ENCODE measurements around the gene BIRC3.
A peak's percentile ranks its signal among the peaks of the same experiment; 100 is the strongest.
"Not testable (repeated sequence)": the region's sequence is repeated elsewhere in the genome, so short reads cannot be mapped to it uniquely, and the experiment has no call there.

The BIRC3 gene

DNA sequence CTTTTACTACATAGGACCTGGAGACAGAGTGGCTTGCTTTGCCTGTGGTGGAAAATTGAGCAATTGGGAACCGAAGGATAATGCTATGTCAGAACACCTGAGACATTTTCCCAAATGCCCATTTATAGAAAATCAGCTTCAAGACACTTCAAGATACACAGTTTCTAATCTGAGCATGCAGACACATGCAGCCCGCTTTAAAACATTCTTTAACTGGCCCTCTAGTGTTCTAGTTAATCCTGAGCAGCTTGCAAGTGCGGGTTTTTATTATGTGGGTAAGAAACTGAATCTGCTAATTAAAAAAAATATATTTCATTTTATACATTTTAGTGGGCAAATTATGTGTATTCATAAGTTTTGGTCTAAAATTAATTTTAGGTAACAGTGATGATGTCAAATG, 7.8 kb downstream of the BIRC3 start:
- no peak for DNase-seq (ENCODE audit: low spot score)

DNA sequence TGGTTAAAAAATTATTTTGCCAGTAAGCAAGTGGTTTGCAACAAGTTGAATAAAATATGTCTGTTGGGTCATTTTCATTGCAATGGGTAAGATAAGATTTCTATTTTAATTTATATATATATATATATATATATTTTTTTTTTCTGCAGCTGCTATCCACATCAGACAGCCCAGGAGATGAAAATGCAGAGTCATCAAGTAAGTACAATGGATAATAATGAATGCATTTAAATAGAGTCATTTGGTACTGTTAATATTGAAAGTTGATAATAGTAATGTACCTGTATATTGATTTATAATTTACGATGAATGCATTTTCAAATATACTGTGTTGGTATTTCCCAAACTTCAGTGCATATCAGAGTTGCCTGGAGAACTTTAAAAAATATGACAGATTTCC, 11.5 kb downstream of the BIRC3 start:
- no peak for DNase-seq (ENCODE audit: low spot score)

DNA sequence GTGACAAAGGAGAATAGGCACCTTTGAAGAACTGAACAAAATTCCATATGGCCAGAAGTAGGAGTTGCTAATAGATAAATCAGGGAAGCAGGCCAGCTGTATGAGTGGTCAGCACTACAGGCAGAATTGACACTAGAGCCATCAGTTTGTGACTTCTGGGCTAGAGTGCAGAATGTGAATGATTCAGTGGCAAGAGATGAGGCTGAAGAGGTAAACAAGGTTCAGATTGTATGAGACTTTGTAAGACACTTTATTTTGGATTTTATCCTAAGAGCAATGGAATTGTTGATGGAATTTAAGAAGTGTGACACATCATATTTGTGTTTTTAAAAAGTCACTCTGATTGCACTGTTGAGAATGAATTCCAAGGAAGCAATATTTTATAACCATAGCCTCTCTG, 12.9 kb downstream of the BIRC3 start:
- no peak for DNase-seq (ENCODE audit: low spot score)

DNA sequence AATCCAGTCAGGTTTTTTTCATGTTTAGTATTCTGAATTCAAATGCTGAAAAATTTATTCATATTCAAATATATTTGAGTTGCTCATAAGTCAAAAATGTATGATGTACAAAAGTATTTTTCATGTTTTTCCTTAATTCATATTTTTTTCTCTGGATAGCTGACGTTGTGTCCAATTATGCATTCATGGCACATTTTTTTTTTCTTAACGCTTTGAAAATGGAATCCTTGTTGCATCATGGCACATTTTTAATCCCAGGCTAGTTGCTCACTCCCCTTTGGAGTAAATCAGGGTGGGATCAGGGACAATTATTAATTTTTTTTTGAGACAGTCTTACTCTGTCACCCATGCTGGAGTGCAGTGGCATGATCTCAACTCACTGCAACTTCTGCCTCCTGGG, 14.1 kb downstream of the BIRC3 start:
- no peak for DNase-seq (ENCODE audit: low spot score)

DNA sequence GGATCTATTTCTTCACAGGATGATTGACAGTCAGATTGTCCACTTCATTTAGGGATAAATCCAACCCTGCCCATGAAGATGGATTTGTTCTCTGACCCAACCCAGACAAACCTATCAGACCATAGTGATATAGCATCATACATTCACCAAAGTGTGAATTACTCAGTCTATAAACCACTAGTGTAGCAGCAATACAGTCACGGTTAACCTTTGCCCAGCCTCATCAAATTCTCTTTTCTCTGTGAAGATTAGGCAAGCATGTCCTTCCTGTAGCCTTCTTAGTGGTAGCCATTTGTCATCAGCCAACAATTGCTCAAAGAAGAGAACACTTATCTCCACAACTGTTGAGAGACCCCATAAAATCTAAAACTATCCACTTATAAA, 15.3 kb downstream of the BIRC3 start:
- no peak for DNase-seq (ENCODE audit: low spot score)

DNA sequence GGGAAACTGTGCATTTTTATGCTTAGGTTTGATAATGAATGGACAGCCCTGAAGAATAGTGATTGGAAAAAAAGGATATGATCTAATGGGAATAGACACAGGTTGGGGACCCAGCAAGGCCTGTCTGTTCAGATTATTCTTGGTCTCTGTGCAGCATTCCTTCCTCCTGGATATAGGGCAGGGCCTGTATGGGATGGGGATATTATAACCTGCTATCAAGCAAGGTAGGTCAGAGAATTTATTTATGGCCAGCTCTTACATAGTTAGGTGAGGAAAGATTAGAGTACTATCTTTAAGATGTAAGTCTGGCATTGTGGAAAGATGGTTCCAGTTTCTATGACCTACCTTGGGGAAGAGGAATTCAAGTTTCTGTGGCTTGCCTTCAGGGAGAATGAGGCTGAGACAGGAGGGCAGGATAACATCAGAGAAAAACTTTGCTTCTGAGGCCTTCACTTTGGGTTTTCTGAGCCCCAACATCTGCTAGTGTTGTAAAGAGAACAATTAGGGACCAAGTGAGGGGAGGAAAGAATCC, 21.3 kb downstream of the BIRC3 start:
- DNase-seq (ENCODE audit: low spot score) = no peak

DNA sequence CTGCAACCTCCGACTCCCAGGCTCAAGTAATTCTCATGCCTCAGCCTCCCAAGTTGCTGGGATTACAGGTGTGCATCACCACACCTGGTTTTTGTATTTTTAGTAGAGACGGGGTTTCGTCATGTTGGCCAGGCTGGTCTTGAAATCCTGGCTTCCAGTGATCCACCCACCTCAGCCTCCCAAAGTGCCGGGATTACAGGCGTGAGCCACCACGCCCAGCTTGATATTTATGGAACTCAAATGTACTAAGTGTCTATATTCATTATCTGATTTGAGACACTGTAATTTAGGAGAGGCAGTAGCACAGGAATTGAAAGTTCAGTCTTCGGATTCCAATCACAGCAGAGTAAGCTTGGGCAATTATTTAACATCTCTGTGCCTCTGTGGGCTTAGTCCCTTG, 24.0 kb downstream of the BIRC3 start:
- not testable (repeated sequence) for DNase-seq (ENCODE audit: low spot score)

DNA sequence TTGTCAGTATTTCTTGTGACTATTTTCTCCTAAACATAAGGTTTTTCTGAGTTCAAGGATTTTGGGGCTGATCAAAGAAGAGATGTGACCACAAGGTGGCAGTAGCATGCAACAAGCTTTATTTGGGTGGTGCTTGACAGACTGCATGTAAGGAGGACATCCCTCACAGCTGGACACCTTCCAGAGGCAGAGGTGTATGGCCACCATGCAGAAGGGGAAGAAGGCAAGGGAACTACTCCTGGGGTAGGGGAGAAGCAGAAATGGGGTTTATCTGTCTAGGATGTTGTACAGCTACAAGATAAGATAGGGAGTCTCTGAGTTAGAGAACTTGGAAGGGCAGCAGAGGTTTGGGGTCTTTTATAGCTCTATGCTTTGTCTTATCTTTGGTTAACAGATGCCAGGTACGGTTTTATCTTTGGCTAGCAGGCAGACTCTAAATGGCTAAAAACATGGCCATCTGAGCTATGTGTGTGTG, 24.6 kb downstream of the BIRC3 start:
- DNase-seq (ENCODE audit: low spot score) = peak; percentile 78

DNA sequence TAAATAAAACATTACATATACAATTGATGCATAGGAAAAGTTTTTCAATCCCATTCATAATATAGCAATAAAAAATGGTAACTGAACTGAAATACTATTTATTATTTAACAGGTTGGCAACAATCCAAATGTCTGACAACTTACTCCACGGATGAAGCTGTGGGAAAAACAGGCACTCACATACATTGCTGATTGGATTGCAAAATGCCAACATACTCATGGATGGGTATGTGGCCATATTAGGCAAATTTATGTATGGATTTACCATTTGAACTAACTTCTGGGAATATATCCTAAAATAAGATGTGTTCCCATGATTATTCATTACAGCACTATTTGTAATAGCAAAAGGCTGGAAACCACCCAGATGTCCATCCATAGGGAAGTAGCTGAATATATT, 26.5 kb downstream of the BIRC3 start:
- DNase-seq (ENCODE audit: low spot score) = no peak

DNA sequence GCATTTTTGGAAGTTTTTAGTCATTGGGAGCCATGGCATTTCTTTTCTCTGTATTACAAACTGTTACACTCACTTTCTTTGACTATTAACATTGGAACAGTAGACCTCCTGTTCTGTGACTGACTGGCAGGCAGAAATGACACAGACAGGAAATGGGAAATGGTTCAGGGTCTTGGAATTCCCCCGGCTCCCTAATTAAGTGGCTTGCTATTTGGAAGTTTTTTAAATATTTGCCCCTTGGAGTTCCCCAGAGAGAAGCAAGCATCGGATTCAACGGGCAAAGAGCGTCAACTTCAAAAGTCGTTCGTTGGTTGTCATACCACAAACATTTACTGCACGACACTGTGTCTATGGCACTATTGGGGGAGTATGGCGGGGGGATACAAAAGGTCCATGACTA, 28.6 kb downstream of the BIRC3 start:
- peak; percentile 24 for DNase-seq (ENCODE audit: low spot score)

DNA sequence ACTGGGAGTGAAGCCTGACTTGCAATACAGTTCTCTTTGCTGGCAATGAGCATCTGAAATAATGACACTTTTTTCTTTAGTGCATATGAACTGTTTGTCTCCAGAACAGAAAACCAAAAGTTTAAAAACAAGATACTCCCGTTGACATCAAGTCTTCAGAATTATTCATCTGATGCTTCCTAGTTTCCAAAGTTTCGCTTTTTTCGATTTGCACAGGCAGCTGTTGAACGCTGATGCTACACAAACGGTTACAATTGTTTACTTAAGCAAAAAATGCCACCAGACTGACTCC, 29.1 kb downstream of the BIRC3 start:
- DNase-seq (ENCODE audit: low spot score) = peak; percentile 69

DNA sequence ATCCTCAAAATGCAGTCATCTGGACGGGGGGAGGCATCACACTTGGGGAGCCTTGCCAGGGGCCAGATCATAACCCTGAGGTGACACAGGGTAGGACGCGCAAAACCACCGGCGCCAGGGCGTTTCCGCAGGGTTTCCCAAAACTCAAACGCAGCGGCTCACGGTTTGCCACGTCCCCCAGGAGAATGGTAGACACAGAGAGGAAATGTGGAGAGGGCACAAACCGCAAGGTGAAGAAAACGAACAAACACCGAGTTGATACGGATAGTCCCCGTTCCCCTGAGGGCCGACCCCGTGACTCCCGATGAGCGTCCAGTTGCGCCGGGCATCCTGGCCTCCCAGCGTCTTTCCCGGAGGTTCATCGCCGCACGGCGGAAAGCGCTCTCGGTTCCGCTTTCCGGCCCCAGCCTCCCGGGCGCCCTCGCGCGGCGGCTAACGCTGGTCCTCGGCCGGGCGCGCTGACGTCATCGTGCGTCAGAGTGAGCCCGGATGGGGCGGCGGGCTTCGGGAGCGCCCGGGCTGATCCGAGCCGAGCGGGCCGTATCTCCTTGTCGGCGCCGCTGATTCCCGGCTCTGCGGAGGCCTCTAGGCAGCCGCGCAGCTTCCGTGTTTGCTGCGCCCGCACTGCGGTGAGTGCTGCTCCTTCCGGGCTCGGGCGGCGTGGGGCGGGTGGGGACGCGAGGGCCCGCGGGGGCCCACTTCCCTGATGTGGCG, 29.6 kb downstream of the BIRC3 start, which contains the start of gene BIRC2:
Gene BIRC2, plus strand, starts transcription at position 467 of the 714 bp plus-strand sequence. CDS start 2,641 bp downstream, outside the sequence.
- DNase-seq (ENCODE audit: low spot score) = peak; percentile 91

DNA sequence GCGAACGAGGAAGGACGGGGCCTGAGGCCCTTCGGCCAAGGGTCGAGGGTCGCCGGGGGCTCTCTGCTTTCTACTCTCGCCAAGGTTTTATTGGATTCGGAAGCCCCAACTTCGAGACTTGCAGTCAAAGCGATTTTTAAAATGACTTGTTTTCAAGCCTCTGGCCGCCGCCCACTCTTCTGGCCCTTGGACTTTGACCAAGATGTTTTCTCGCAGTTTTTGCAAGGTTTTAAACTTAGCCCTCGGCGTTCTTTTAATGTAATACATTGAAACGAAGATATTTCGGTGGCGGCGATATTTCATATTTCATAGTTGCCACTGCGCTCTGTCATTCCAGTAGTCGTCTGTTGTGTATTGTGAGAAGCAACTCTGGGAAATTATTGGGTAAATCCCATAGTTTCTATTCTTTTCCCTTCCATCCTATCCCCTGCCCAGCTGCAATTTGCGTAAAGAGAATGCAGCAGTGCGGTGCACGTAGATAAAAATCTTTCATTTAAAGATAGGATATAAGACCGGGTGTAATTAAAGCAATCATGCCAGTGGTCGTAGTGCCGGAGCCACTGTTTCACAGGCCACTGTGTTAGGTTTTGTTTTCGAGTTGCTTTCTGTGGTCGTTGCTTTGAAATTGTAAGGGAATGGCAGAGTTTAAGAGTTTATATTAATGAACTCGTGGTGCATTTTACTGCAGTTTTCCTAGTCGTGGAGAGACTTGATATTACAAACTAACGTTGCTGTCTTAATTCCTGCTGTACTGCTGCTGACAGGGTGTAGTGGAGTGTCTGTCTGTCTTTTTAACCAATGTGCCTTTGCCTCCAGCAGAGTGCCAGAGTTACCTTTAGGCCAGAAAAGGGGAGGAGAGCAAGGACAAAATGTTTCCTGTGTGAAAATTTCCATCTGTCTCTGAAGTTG, 30.4 kb downstream of the BIRC3 start:
- DNase-seq (ENCODE audit: low spot score) = peak; percentile 34

DNA sequence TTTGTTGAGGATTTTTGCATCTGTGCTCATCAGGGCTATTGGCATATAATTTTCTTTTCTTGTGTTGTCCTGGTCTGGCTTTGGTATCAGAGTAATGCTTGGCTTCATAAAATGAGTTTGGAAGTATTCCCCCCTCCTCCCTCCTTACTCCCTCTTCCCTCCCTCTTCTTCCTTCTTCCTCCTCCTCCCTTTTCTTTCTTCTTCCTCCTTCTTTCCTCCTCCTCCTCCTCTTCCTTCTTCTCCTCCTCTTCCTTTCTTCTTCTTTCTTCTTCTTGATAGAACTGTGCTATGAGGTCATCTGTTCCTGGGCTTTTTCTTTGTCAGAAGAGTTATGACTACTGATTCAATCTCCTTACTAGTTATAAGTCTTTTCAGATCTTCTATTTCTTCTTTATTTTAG, 39.8 kb downstream of the BIRC3 start:
- no peak for DNase-seq (ENCODE audit: low spot score)

DNA sequence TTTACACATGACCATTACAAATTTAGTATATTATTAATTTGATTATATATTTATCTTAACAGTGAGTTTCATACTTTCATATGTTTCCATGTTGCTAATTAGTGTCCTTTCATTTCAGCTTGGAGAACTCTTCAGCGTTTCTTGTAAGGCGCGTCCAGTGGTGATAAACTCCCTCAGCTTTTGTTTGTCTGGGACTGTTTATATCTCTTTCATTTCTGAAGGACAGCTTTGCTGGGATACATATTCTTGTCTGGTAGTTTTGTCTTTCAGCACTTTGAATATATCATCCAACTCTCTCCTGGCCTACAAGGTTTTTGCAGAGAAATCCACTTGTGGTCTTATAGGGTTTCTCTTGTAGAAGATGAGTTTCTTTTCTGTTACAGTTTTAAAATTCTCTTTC, 42.1 kb downstream of the BIRC3 start:
- DNase-seq (ENCODE audit: low spot score) = no peak

DNA sequence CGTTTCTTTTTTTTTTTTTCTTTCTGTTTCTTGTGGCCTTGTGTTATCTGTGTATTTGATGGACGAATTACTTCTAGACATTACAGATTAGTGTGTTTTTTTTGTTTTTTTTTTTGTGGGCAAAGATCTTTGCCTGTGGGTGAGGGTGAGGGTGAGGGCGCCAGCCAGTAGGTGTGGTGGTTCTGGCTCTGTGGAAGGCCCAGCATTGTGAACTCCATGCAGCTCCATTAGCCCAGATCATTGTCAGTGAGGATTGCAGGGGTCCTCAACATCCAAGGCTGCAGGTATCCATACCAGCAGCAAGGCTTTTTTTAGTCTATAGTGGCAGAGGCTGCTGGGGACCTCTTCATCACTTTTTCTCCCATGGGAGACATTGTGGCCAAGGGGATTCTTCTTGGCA, 43.4 kb downstream of the BIRC3 start:
- DNase-seq (ENCODE audit: low spot score) = no peak

DNA sequence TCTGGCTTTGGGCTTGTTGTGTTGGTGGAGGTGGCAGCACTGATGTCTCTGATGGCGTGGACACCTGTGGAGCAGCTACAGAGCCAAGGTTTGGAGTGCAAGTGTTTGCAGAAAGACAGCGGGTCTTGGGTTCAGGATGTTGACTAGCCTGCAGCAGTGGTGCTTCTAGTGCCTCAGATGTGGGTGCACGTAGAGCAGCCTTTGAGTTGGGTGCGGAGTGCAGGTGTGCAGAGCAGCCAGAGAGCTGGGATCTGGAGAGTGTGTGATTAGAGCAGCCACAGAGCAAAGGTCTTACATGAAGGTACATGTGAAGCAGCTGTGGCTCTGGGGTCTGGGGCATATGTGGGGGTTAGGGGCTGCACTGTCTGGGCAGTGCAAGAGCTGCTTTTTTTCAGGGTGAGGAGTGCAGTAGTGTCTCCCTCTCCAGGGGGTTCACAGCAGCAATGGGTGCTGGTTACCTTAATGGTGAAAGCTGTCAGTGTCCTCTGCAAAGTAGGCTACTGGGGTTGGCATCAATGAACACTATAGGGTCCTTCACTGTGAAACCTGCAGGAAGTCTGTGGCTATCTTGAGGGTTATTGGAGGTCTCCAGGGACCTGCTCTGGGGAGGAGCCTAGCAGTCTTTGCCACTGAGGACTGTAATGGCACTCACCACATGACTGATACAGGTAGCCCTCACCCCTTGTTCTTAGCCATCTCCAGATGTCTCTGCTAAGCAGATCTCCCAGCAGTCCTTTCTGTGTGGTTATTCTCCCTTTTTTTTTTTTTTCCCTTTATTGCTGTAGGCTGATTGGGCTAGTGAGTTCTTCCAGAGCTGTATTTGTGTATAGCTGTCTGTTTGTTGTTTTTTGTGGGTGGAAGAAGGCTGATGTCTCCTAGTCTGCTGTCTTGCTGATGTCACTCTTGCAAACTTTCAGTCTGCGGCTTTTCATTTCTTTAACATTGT, 44.1 kb downstream of the BIRC3 start:
- DNase-seq (ENCODE audit: low spot score) = no peak

DNA sequence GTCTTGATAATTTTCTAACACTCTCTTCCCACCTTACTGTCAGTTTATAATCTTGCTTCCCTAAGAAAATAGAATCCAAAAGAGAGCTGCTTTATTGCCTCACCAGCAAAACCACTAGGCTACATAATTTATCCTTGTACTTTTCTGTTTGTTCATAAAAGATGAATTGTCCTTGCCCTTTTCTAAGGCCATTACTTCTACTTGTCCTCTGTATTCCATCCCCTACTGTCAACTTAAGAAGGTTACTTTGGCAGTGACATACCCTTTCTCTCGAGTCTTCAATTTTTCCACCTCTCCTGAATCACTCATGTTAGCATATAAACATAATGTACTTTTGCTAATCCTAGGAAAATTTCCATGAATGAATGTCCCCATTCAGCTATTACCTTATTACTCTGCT, 47.7 kb downstream of the BIRC3 start:
- DNase-seq (ENCODE audit: low spot score) = no peak

DNA sequence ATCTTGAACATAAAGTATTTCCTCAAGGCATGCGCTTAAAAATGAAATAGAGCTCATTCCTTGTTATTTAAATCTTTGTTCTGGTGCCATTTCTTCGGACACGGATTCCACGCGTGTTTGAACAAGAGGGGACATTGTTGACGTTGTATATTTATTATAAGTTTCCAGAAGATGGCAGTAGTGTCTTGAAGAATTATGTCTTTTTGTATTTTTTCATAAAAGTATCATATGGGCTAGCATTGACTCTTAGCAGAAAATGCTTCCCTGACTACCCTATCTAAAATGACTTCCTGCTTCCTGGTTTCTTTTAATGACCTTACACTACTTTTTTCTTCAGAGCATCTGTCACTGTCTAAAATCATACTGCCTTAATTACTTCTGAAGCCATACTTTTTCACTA, 50.1 kb downstream of the BIRC3 start:
- DNase-seq (ENCODE audit: low spot score) = peak; percentile 35

DNA sequence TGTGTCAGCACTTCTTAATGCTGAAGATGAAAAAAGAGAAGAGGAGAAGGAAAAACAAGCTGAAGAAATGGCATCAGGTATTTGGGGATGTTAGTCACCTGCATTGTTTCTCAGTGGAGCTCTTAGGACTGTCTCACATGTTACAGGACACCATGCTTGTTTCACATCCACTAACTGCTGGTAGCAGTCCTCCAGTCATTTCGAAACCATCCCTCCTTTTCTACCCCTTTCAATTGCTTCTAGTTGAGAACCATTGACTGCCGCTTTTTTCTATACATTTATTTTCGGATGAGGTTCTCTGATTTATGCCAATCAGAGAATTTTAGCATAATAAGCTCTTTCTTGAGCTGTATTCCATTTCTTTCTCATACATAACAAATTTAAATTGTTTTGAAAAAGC, 51.2 kb downstream of the BIRC3 start:
- no peak for DNase-seq (ENCODE audit: low spot score)

DNA sequence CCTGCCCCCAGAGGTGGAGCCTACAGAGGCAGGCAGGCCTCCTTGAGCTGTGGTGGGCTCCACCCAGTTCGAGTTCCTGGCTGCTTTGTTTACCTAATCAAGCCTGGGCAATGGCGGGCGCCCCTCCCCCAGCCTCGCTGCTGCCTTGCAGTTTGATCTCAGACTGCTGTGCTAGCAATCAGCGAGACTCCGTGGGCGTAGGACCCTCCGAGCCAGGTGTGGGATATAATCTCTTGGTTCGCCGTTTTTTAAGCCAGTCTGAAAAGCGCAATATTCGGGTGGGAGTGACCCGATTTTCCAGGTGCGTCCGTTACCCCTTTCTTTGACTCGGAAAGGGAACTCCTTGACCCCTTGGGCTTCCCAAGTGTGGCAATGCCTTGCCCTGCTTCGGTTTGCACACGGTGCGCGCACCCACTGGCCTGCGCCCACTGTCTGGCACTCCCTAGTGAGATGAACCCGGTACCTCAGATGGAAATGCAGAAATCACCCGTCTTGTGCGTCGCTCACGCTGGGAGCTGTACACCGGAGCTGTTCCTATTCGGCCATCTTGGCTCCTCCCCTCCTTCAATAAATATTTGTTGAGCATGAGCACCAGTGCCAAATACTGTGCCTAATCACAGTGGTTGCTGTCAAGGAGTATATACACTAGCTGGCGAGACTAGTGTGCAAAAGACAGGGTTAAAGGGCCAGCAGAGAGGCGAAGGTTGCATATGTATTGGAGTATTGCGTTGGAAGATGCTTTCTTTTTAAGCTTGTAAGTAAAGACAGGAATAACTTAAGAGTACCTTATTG, 57.5 kb downstream of the BIRC3 start:
- not testable (repeated sequence) for DNase-seq (ENCODE audit: low spot score)

Measured in globus pallidus (tissue), 1 donor.